HG02870 (cell line): ENCODE data around the gene SMIM21.

Experiments
- ATAC-seq: cut with Tn5 transposase; IDR thresholded peaks from one replicate; pipeline ENCODE4 v1.9.1; 2021; ENCODE audit warnings: mild to moderate bottlenecking, moderate library complexity; ENCODE audit not compliant: unreplicated experiment

Gene SMIM21

DNA sequence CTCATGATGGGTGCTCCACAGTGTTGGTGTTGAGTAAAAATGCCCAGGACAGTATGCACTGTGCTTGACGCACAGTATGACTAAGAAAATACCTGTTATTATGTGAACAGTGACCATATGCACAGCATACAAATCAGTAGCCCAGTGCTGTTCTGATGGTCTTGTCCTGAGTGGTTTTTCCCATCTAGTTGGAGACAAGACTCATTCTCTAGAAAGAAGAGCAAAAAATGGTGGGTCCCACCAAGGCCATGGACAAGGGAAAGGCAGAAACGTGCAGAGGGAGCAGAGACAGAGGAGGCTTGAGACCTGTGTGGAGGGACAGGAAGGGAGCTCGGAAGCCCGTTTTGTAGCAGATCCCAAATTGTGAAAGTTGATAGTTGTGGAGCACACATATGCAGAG lies 987 bp upstream of the SMIM21 start:
- ATAC-seq = no peak

DNA sequence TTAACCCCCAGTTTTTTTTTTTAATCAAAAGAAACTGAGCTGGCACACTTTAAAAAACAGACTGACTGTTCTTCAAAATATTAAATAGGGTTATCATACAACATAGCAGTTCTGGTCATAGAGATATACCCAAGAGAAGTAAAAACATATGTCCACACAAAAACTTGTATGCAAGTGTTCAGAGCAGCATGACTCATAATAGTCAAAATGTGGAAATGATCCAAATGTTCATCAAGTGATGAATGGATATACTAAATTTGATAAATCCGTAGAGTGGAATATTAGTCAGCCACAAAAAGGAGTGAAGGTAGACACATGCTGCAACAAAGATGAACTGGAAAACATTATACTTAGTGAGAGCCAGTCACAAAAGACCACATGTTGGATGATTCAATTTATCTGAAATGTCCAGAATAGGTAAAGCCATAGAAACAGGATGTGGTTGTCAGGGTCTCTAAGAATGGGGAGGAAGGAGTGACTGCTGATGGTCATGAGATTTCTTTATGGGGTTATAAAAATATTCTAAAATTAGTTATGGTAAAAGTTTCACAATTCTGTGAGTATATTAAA lies 5.1 kb downstream of the SMIM21 start:
- ATAC-seq = no peak

GRCh38 chr18:75421656-75422055 lies 5.8 kb downstream of the SMIM21 start:
- no peak for ATAC-seq

DNA sequence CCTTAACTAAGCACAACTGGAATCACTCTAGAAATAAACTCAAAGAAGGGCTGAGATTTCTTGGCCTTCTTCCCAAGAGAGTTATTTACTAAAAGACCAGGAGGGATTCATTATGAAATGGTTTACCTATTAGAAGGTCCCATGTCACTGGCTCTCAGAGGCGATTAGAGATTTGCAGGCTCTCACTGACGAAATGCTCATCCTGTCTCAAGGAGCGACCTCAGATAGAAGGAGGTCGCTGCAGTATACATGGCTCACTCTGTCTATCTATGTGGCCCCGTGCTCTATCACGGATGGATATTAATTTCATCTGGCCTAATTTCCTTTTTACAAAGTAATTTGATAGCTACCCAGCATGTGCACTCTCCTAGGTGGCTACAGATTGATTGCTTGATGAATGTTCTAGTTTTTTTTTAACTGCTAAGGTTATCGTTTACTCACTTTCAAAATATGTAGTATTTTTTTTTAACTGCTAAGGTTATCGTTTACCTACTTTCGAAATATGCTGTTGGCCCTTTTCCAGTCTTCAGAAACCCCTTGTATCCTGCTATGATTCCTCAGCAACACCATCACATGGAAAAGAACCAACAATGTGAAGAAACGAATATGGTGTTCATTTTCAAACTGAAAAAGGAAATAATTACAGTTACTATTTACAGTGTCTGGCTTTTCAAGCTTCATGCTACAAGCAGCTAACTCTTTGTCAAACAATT lies 9.1 kb downstream of the SMIM21 start:
- no peak for ATAC-seq

DNA sequence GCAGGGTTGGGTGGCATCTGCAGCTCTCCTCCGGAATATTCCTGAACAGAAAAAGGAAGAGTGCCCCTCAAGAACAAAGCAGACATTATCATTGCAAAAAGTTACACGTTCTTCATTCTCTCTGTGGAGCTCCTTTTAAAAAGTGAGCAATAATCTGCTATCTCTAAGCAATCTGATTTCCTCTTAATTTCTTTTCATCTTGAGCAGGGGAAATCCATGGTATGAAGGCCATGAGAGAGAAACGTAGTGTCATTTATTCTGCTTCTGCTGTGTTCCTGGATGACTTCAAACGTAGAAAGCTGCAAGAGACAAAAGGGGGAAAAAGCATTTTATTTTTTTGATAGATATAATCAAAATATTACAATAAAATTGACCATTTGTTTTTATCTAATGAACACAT lies 16.9 kb downstream of the SMIM21 start:
- no peak for ATAC-seq

DNA sequence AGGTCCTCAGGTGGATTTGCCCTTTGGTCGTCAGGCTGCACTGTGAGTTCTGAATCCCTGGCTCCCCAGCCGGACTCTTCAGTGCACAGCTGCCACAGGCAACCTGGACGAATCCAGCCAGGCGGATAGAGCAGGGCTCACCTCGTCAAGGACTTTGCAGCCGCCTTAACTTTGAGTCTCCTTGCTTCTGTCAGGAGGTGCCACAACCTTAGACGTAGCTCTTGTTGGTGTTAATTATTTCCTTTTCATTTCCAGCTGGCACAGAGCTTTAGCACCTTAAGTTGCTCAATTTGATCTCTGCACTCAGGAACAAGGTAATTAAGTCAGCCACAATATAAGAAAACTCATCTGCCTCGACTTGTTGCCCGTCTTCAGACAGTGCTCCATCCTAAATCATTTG lies 17.7 kb downstream of the SMIM21 start:
- no peak for ATAC-seq

DNA sequence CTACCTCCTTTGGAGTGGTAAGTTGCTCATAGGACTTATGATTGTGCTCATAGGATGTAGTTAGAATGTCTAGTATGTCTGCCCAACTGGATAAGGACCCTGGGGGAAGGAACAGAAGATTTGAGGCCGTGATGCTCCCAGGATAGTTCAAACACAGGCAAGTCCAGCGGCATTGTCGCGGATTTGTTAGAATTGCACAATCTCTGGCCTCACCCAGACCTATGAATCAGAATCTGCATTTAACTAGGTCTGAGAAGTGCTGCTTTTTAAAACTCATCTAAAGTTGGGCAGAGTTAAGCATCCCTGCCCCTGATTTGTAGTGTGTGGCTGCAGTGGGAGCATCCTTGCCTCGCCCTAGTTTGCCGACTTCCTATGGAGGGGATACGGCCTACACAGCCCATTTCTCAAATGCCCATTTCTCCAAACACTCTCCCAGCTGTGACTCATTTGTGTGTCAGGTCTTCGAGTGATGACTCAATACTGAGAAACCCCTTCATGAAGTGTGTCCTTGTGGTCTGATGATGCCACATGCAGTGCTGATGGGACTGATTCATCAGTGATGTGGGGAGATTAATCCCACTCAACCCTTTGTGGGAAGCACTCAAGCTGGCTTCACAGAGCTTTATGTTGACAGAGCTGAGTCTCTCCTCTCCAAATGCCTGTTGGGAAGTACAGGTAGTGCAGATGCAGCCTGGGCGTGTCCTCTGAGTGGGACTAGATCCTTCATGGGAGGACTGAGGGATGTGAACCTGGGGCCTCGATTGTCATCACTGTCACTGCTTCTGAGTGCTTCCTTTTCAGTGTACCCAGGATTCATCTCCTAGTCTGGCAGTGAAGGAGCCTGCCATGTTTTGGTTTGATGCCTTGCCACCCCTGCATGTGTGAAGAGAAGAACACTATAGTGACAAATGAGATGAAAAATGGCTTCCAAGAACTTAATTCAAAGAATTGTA lies 18.7 kb downstream of the SMIM21 start:
- ATAC-seq = no peak

GRCh38 chr18:75407468-75408437 lies 19.8 kb downstream of the SMIM21 start:
- ATAC-seq = no peak

GRCh38 chr18:75406491-75407445 lies 20.7 kb downstream of the SMIM21 start:
- ATAC-seq = no peak

GRCh38 chr18:75405351-75405750 lies 22.2 kb downstream of the SMIM21 start:
- no peak for ATAC-seq

DNA sequence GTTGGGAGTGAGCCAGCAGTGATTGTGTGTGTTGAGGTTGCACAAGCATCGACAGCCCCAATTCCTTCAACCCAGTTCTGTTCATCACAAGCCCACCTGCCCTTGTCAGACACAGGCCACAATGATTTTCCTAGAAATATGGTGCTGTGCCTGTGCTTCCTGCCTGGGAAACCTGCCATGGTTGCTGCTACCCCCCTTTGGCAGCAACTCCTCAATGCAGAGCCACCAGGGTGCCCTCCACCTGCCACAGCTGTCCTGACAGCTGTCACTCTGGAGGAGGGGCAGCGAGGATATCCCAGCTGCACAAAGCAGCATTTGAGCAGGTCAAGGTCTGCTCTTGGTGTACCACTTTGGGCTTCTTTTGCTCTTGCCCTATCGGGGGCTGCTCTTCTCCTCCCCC lies 27.1 kb downstream of the SMIM21 start:
- no peak for ATAC-seq

DNA sequence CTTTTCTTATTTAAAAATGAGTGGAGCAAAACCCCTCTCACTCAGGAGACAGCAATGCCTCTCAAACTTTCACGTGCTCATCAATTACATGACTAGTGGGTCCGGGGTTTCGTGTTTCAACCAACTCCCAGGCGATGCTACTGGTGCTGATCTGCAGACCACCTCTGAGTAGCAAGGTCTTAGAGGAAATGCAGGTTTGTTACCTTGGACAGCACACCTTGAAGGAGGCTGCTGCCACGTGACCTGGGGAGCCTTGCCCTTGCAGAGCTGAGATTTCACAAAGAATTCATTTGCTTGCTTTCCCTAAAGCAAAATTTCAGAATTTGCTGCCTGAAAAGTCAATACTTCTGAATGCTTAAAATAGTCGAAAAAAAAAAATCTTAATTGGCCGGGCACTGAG lies 32.4 kb downstream of the SMIM21 start:
- ATAC-seq = no peak

DNA sequence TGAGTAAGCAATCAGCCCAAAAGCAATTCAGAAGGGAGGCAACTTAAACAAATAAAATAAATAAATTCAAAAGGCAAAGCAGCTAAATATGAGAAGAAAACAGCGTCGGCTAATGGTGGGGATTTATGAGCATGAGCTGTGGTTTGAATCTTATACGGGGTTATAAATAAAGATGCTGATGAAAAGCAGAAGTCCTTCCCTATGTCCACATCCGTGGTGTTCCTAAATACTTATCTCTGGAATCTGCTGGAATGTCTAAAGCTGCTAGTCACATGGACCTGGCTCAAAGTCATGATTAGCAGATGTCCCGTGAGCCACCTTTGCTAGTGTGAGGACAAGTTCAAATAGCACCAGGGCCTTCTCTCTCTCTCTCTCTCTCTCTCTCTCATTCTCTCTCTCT lies 33.8 kb downstream of the SMIM21 start:
- no peak for ATAC-seq

DNA sequence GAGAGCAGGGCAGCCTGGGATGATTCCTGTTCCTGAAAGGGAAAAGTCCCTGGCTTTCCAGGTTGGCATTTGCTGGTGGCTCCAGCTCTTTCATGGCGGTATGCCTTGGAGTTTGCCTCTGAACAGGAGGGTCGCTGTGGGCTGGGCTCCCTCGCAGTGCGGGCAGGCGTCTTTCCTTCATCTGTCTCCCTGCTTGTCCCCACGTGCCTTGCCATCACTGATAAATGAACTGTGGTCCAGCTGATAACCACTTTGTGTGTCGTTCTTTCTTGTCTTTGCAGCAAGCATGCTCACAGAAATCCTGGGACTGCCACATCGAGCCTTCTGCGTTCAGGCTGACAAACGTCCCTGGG lies 35.3 kb downstream of the SMIM21 start:
- ATAC-seq = no peak

- no peak for ATAC-seq
Observed at GRCh38 chr18:75391279-75392225, 36.0 kb downstream of the SMIM21 start.

GRCh38 chr18:75390854-75391253 lies 36.6 kb downstream of the SMIM21 start:
- no peak for ATAC-seq

- ATAC-seq = no peak
Observed at GRCh38 chr18:75384144-75384543, 43.4 kb downstream of the SMIM21 start.
